ENCODE results near the gene TACSTD2.

The TACSTD2 gene

GRCh38 chr1:58576727-58577653, at the start of gene TACSTD2:
TACSTD2 (minus strand) TSS chr1:58577252; CDS start chr1:58577156, 96 bp downstream.
- TF ChIP-seq GATA3 (IDR thresholded peaks at IDR 0.05; ENCODE audit: low read depth, low read length) (no peak), GATA2 (IDR thresholded peaks at IDR 0.05; ENCODE audit: low read depth, low read length) (no peak)

GRCh38 chr1:58626293-58626692, 49.2 kb upstream of the TACSTD2 start:
- no peak for TF ChIP-seq GATA3 (IDR thresholded peaks at IDR 0.05; ENCODE audit: low read depth, low read length)
- no peak for TF ChIP-seq GATA2 (IDR thresholded peaks at IDR 0.05; ENCODE audit: low read depth, low read length)

GRCh38 chr1:58622571-58622970, 45.5 kb upstream of the TACSTD2 start:
- TF ChIP-seq GATA3 (IDR thresholded peaks at IDR 0.05; ENCODE audit: low read depth, low read length): no peak
- no peak for TF ChIP-seq GATA2 (IDR thresholded peaks at IDR 0.05; ENCODE audit: low read depth, low read length)

- TF ChIP-seq GATA2 (IDR thresholded peaks at IDR 0.05; ENCODE audit: low read depth, low read length) (no peak), GATA3 (IDR thresholded peaks at IDR 0.05; ENCODE audit: low read depth, low read length) (no peak)
These were observed 44.3 kb upstream of the TACSTD2 start for GRCh38 chr1:58621391-58621790.

GRCh38 chr1:58620926-58621325, 43.9 kb upstream of the TACSTD2 start:
- TF ChIP-seq GATA3 (IDR thresholded peaks at IDR 0.05; ENCODE audit: low read depth, low read length) (no peak), GATA2 (IDR thresholded peaks at IDR 0.05; ENCODE audit: low read depth, low read length) (no peak)

GRCh38 chr1:58620259-58620658, 43.2 kb upstream of the TACSTD2 start:
- TF ChIP-seq GATA3 (IDR thresholded peaks at IDR 0.05; ENCODE audit: low read depth, low read length) (no peak), GATA2 (IDR thresholded peaks at IDR 0.05; ENCODE audit: low read depth, low read length) (no peak)

GRCh38 chr1:58619286-58620054, 42.4 kb upstream of the TACSTD2 start:
- TF ChIP-seq GATA2 (IDR thresholded peaks at IDR 0.05; ENCODE audit: low read depth, low read length) (no peak), GATA3 (IDR thresholded peaks at IDR 0.05; ENCODE audit: low read depth, low read length) (no peak)

- no peak for TF ChIP-seq GATA3 (IDR thresholded peaks at IDR 0.05; ENCODE audit: low read depth, low read length)
- no peak for TF ChIP-seq GATA2 (IDR thresholded peaks at IDR 0.05; ENCODE audit: low read depth, low read length)
These were observed 41.3 kb upstream of the TACSTD2 start for GRCh38 chr1:58618303-58618702.

GRCh38 chr1:58611861-58612385, 34.9 kb upstream of the TACSTD2 start:
- TF ChIP-seq GATA3 (IDR thresholded peaks at IDR 0.05; ENCODE audit: low read depth, low read length) (no peak), GATA2 (IDR thresholded peaks at IDR 0.05; ENCODE audit: low read depth, low read length) (no peak)

GRCh38 chr1:58608945-58609344, 31.9 kb upstream of the TACSTD2 start:
- TF ChIP-seq GATA3 (IDR thresholded peaks at IDR 0.05; ENCODE audit: low read depth, low read length) (no peak), GATA2 (IDR thresholded peaks at IDR 0.05; ENCODE audit: low read depth, low read length) (no peak)

- no peak for TF ChIP-seq GATA2 (IDR thresholded peaks at IDR 0.05; ENCODE audit: low read depth, low read length)
These were observed 31.2 kb upstream of the TACSTD2 start for GRCh38 chr1:58608297-58608696.

- TF ChIP-seq GATA3 (IDR thresholded peaks at IDR 0.05; ENCODE audit: low read depth, low read length) (no peak), GATA2 (IDR thresholded peaks at IDR 0.05; ENCODE audit: low read depth, low read length) (no peak)
These were observed 30.3 kb upstream of the TACSTD2 start for GRCh38 chr1:58607391-58607790.

- TF ChIP-seq GATA2 (IDR thresholded peaks at IDR 0.05; ENCODE audit: low read depth, low read length): no peak
These were observed 20.9 kb upstream of the TACSTD2 start for GRCh38 chr1:58597996-58598395.

GRCh38 chr1:58597076-58597475, 20.0 kb upstream of the TACSTD2 start:
- TF ChIP-seq GATA3 (IDR thresholded peaks at IDR 0.05; ENCODE audit: low read depth, low read length): no peak
- TF ChIP-seq GATA2 (IDR thresholded peaks at IDR 0.05; ENCODE audit: low read depth, low read length): no peak
